ENCODE results near the gene SDK1.

The SDK1 gene, protein sequence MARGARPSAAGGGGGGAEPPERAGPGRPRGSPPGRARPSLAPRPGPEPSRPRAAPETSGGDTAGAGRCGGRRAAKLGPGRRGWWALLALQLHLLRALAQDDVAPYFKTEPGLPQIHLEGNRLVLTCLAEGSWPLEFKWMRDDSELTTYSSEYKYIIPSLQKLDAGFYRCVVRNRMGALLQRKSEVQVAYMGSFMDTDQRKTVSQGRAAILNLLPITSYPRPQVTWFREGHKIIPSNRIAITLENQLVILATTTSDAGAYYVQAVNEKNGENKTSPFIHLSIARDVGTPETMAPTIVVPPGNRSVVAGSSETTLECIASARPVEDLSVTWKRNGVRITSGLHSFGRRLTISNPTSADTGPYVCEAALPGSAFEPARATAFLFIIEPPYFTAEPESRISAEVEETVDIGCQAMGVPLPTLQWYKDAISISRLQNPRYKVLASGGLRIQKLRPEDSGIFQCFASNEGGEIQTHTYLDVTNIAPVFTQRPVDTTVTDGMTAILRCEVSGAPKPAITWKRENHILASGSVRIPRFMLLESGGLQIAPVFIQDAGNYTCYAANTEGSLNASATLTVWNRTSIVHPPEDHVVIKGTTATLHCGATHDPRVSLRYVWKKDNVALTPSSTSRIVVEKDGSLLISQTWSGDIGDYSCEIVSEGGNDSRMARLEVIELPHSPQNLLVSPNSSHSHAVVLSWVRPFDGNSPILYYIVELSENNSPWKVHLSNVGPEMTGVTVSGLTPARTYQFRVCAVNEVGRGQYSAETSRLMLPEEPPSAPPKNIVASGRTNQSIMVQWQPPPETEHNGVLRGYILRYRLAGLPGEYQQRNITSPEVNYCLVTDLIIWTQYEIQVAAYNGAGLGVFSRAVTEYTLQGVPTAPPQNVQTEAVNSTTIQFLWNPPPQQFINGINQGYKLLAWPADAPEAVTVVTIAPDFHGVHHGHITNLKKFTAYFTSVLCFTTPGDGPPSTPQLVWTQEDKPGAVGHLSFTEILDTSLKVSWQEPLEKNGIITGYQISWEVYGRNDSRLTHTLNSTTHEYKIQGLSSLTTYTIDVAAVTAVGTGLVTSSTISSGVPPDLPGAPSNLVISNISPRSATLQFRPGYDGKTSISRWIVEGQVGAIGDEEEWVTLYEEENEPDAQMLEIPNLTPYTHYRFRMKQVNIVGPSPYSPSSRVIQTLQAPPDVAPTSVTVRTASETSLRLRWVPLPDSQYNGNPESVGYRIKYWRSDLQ (N-terminal part only)

DNA sequence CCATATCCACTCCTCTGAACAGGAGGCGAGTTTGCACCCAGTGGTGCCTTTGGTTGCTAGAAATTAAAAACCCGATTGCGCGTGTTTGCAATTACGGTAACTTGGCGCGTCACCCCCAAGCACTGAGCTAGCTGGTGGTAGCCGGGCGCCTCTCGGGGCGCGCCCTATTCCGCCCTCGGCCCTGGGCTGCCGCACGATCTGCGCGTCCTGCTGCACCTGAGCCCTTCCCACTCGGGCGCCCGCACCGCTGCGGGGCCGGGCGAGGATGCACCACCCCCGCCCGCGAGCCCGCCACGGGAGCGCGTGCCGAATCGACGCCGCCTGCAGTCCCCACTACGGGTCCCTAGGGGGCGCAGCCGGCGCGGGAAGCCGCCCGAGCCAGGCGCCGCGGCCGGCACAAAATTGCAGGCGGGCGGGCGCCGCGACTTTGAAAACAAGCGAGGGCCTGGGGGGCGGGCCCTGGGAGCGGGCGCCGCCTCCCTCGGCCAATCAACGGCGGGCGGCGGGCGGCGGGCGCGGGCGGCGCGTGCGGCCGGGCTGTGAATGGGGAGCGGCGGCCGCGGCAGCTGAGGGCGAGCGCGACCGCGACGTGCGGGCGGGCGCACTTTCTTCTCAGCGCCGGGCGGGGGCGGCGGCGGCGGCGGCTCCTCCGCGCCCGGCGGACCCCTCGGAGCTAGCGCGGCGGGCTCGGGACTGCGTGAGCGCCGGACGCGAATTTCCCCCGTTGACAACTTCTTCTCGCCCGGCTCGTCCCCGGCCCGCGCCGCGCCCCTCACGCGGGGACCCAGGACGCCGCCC lies at the start of gene SDK1:
Gene SDK1, plus strand, starts transcription at position 602 of the 798 bp plus-strand sequence. CDS start 335 bp downstream, outside the sequence.
- peak; percentile 69 to 89 for DNase-seq (ENCODE audit: extremely low read depth in 1 of 2, low read depth in 1 of 2)

DNA sequence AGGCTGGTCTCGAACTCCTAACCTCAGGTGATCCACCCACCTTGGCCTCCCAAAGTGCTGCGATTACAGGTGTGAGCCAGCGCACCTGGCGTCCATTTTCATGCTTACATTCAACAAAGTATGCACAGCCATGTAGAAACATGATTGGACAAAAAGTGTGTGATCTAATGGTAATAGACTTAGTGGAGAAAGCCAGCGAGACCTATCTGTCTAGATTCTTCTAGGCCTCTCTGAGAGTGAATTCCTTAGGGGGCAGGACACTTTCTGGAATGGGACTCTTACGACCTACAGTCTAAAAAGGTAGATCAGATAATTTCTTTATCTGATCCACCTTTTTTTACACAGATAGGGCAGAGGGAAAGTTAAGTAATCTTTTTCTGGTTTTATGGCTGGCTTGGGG lies 46.3 kb upstream of the SDK1 start:
- no peak for DNase-seq (ENCODE audit: extremely low read depth in 1 of 2, low read depth in 1 of 2)

DNA sequence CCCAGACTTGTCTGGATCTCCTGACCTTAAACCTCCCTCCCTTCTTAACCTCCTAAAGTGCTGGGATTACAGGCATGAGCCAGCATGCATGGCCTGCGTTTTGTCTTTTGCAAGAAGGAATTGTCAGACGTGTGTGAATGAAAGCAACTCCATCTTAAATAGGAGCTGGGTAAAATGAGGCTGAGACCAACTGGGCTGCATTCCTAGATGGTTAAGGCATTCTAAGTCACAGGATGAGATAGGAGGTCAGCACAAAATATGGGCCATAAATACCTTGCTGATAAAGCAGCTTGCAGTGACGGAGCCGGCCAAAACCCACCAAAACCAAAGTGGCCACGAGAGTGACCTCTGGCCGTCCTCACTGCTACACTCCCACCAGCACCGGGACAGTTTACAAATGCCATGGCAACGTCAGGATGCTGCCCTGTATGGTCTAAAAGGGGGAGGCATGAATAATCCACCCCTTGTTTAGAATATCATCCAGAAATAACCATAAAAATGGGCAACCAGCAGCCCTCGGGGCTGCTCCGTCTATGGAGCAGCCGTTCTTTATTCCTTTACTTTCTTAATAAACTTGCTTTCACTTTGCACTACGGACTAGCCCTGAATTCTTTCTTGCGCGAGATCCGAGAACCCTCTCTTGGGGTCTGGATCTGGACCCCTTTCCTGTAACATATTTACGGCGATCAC lies 41.2 kb upstream of the SDK1 start:
- no peak for DNase-seq (ENCODE audit: extremely low read depth in 1 of 2, low read depth in 1 of 2)

DNA sequence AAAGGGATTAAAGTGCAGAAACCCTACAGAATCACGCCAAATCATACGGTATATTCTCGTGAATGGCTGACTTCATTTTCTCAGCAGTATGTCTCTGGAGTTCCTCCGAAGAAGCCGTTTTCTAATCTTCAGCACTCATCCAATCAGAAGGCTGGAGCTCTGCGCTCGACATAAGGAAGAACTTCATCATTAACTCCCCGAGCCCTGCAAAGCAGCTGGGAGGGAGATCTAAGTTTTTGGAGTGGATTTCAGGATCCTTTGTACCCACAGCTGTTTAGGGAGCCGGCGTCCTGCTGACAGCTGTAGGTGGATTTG lies 40.7 kb upstream of the SDK1 start:
- DNase-seq (ENCODE audit: extremely low read depth in 1 of 2, low read depth in 1 of 2): no peak

DNA sequence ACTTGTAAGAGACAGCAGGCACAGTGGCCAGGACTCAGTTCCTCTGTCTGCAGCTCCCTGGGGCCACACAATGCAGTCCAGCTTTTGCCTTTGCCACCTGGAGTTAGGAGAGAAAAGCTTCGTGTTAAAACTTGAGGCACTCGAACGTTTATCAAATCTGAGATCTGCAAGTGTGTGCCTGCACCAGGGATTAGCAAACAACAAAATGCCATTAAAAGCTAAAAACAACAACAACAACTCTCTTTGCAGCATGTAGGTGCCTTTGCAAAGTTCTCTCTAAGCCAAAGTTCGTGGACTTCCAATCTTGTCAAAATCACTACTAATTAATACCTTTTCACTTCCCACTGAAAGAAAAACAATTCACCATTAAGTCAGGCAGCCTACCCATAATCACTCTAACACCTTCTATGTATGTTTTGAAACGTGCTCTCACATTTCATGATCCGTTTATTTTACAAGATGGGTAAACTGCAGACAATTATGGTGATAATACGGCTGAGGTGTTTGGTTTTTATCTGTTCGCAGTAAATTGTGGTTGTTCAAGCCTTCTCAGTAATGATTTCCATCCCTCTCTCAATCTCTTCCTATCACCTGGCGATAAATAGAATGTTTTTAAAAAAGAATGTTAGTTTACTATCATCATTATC lies 36.2 kb upstream of the SDK1 start:
- DNase-seq (ENCODE audit: extremely low read depth in 1 of 2, low read depth in 1 of 2): no peak

DNA sequence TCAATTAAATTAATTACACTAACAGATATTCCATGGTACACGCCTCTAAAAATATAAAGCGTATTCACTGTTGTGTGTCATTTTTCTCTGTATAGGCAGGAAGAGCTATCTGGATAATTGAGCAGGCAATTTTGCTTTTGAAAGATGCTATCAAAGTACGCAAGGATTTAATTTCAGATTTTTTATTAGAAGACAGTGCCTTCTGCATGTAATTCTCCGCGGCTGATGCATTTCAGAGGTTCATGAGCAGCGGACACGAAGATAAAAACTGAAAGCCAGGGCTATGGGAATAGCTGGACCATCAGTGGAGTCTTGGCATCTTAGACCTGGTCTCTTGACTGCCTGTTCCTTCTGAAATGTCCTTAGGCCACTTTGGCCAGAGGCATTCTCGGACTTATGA lies 35.7 kb upstream of the SDK1 start:
- no peak for DNase-seq (ENCODE audit: extremely low read depth in 1 of 2, low read depth in 1 of 2)

DNA sequence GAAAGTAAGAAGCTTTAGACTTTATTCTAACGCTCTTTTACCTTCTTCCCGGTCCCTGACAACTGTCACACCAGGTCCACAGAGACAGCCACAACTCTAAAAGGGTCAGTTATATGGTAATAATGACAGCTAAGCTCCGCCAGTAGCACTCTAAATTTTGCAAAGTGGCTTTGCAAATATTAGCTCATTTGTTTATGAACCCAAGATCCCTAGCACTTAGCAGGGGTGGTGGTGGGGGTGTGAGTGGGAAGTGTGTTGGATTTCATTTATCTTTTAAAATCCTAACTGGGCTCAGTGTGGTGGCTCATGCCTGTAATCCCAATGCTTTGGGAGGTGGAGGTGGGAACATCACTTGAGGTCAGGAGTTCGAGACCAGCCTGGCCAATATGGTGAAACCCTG lies 34.8 kb upstream of the SDK1 start:
- no peak for DNase-seq (ENCODE audit: extremely low read depth in 1 of 2, low read depth in 1 of 2)

DNA sequence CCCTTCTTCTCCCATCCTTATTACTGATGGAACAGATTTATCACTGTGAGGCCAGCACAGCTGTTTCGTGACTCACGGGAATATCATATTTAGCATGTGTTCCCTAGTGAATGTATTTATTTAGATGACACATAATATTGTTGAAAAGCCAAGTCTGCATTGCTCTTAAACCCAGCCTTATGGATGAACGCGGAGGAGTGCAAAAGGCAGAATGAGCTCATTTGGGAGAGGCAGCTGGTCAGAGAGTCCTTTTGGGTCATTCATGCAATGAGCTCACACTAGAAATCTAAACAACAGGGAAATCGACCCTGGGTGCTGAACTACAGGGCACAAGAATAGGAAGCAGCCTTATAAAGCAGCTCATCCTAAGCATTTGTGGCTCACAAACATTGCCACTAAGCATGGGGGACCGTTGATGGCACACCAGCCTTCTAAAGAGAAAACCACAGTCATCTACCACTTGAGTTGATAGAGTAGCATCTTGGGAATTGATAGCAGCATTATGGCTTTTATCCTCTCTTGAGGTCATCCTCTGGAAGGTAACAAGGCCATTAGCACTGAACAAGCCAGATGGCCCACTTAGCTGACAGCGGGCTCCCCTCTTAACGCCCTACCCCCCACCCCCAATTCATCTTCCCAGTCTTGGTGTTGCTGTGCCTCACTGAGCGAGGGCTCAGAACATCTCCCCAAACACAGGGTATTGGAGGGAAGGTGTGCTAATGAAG lies 32.9 kb upstream of the SDK1 start:
- no peak for DNase-seq (ENCODE audit: extremely low read depth in 1 of 2, low read depth in 1 of 2)

DNA sequence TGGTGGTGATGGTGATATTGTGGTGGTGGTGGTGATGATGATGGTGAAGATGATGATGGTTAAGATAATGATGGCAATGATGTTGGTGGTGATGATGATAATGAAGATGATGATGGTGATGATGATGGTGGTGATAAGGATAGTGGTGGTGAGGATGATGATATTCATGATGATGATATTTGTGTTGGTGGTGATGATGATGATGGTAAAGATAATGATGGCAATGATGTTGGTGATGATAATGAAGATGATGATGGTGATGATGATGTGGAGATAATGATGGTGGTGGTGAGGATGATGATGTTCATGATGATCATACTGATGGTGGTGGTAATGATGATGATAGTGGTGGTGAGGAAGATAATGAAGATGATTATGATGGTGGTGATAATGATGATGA lies 30.7 kb upstream of the SDK1 start:
- DNase-seq (ENCODE audit: extremely low read depth in 1 of 2, low read depth in 1 of 2): no peak

DNA sequence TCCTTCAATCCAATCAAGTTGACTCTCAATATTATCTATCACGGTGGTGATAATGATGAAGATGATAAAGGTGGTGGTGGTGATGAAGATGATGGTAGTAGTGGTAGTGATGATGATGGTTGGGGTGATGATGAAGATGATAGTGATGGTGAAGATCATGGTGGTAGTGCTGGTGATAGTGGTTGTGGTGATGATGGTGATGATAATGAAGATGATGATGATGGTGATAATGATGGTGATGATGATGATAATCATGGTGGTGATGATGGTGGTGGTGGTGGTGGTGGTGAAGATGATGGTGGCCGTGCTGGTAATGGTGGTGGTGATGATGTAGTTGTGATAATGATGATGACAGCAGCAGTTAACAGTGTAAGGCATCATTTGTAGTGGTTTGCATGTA lies 29.8 kb upstream of the SDK1 start:
- no peak for DNase-seq (ENCODE audit: extremely low read depth in 1 of 2, low read depth in 1 of 2)

DNA sequence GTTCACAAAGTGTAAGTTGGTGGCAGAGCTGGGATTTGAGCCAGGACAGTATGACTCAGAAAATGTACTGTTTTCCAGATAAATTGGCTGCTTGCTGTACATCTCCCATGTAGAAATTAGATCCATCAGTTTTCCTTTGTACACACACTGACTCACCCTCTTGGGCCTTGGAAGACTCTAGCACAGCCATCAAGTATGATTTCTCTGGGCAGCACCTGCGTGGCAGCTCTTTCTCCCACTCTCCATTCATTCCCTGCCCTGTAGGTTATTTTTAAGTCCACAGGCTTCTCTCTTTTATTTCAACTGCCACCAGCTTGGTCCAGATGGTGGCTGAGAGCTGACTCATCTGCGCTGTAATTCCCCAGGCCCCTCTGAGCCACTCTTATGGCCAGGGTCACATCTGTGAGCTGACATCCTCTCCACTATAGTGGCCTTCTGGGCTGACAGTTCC lies 28.3 kb upstream of the SDK1 start:
- no peak for DNase-seq (ENCODE audit: extremely low read depth in 1 of 2, low read depth in 1 of 2)

DNA sequence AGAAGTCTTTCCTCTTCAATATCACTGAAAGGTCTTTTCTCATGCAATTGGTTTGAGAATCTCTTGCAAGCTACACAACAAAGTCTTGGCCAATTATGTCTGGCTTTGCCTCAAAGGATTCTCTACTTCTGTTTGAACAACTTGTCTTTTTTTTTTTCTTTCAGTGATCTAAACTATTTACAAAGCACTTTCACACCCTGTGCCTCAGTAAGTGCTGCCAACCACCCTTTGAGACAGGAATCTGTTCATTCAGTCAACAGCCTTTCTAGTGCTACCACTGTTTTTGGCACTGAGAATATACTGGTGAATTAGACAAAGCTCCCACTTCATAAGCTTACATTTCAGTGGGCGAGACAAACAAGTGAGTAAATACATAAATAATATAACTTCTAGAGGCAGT lies 26.9 kb upstream of the SDK1 start:
- DNase-seq (ENCODE audit: extremely low read depth in 1 of 2, low read depth in 1 of 2): no peak

DNA sequence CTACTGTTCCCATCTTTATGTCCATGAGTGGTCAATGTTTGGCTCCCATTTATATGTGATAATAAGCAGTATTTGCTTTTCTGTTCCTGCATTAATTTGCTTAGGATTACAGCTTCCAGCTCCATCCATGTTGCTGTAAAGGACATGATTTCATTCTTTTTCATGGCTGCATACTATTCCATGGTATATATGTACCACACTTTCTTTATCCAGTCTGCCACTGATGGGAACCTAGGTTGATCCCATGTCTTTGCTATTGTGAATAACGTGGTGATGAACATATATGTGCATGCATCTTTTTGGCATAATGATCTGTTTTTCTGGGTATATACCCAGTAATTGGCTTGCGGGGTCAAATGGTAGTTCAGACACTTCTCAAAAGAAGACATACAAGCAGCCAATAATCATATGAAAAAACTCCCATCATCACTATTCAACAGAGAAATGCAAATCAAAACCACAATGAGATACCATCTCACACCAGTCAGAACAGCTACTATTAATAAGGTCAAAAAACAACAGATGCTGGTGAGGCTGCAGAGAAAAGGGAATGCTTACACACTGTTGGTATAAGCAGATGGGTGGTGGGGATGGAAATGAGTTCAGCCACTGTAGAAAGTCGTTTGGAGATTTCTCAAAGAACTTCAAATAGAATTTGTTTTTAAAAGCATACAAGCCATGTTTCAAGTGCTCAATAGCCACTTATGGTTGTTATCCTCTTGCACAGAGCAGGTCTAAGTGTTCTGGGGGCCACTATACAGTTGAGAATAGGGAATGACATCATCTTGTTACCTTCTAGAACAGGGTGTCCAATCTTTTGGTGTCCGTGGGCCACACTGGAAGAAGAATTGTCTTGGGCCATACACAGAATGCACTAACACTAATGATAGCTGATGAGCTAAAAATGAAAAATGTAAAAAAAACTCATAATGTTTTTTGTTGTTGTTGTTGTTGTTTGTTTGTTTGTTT lies 23.2 kb upstream of the SDK1 start:
- DNase-seq (ENCODE audit: extremely low read depth in 1 of 2, low read depth in 1 of 2): no peak

DNA sequence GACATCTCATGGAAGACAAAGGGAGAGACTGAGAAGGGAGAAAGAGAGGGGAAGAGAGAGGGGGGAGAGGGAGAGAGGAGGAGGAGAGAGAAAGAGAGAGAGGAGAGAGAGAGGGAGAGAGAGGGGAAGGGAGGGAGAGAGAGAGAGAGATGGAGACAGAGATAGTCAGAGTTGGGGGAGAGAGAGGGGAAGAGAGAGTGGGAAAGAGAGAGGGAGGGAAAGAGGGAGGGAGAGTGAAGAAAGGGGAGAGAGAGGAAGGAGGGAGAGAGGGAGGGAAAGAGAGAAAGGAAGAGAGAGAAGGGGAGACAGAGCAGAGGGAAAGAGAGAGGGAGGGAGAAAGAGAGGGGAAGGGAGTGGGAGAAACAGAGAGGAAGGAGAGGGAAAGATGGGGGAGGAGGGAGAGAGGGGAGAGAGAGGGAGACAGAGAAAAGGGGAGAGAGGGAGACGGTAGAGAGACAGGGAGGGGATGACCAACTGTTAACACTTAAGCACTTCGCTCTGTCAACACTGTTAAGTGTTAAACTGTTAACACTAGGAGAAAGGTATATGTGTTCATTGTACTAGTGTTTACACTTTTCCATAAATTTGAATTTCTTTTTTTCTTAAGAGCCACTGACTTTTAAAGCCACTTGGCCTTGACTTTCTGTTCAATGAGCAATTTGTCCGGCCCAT lies 21.8 kb upstream of the SDK1 start:
- DNase-seq (ENCODE audit: extremely low read depth in 1 of 2, low read depth in 1 of 2): no peak

DNA sequence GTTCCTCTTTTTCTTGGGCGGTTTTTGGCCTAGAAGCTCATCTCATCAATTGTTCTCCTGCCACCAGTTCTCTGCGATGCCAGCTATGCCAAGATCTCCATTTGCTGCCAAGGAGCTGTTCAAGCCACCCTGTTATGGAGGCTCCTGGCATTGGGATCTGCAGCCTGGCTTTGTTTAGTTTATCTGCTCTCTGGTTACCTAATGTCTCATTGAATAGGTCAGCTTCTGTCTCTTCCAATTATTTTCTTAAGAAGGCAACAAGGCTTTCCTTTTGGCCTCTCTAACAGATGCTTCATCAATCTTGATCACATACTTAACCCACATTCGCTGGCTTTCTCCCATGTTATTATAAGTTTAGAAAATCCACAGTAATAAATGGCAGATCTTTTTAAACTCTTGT lies 20.6 kb upstream of the SDK1 start:
- no peak for DNase-seq (ENCODE audit: extremely low read depth in 1 of 2, low read depth in 1 of 2)

DNA sequence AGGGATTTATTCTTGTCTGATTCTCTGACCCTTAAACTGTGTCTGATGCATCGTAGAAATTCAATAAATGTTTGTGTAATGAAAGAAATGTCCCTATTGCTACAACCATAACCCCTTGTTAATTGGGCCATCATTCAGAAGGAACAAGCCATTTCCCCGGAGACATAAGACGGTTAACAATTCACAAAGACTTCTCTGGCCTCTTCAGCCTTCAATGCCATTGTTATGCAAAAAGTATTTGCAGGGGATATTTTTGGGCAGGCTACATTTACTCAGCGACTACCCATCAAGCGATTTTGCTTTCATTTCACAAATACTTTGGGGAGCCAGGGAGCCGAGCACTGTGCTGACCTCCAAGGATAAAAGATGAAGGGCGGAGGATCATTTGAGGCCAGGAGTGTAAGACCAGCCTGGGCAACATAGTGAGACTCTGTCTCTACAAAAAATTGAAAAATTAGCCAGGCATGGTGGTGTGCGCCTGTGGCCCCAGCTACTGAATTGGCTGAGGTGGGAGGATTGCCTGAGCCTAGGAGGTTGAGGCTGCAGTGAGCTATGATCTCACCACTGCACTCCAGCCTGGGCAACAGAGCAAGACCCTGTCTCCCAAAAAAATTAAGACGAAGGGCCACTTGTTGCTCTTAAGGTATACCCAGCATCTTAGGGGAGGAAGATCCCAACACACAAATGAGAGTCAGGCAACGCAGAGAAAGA lies 20.0 kb upstream of the SDK1 start:
- no peak for DNase-seq (ENCODE audit: extremely low read depth in 1 of 2, low read depth in 1 of 2)

DNA sequence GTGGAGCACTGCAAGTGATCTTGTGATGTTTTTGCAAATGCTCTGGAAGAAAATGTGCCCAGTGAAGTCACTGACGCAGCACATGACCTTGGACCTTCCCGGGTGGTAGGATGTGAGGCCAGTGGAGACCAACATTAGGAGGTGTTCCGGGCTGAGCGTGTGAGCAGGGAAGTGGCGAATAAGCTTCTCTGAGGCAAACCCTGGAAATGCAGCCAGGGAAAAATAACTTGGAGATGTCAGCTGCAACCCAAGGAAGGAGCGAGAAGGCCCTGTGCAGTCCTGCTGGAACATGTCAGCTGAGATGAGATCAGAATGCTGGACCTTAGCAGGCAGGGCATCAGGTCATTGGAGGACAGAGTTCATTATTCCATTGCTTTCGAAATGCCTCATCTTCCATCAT lies 18.6 kb upstream of the SDK1 start:
- no peak for DNase-seq (ENCODE audit: extremely low read depth in 1 of 2, low read depth in 1 of 2)
